T-helper 1 cell treated with Interleukin-12 subunit alpha and Interleukin-12 subunit beta and Interleukin-4 antibody, amounts not matched to agents 30 μg/mL and 1 μg/mL, for 36 hours (primary cell): ENCODE data around the gene COL4A6.
"Not testable (repeated sequence)": the region's sequence is repeated elsewhere in the genome, so short reads cannot be mapped to it uniquely, and the experiment has no call there.

ENCODE experiments used
- H3K27ac Mint-ChIP-seq: one replicate; pipeline ENCODE4 v1.8.0; 2021; ENCODE audit warnings: mild to moderate bottlenecking, mixed read lengths
- H3K27me3 Mint-ChIP-seq: one replicate; pipeline ENCODE4 v1.8.0; 2021; ENCODE audit warnings: low read depth, mixed read lengths
- H3K36me3 Mint-ChIP-seq: one replicate; pipeline ENCODE4 v1.8.0; 2021; ENCODE audit warnings: low read depth, mixed read lengths
- H3K4me1 Mint-ChIP-seq: one replicate; pipeline ENCODE4 v1.8.0; 2021; ENCODE audit warnings: low read depth, mixed read lengths
- H3K4me3 Mint-ChIP-seq: one replicate; pipeline ENCODE4 v1.8.0; 2021; ENCODE audit warnings: mild to moderate bottlenecking, moderate library complexity, mixed read lengths
- H3K9me3 Mint-ChIP-seq: one replicate; pipeline ENCODE4 v1.8.0; 2021; ENCODE audit warnings: mixed read lengths

The COL4A6 gene

GRCh38 chrX:108438110-108438623, at the start of gene COL4A6:
Gene COL4A6 (minus strand): TSS chrX:108438422. CDS start chrX:108438196, 226 bp downstream.
- Mint-ChIP-seq H3K36me3 (no peaks in the 10 kb centered on the region), H3K27ac (no peak within 1 kb of the TSS), H3K4me3 (no peak within 1 kb of the TSS), H3K4me1 (no peaks in the 10 kb centered on the region), H3K9me3 (no peaks in the 10 kb centered on the region), H3K27me3 (peaks cover 31% of the 10 kb centered on the region)

- no peaks in the 10 kb centered on the region for H3K9me3 Mint-ChIP-seq
These were observed 47.7 kb upstream of the COL4A6 start for GRCh38 chrX:108485960-108486359.

GRCh38 chrX:108484251-108484650, 46.0 kb upstream of the COL4A6 start:
- Mint-ChIP-seq H3K9me3 (no peaks in the 10 kb centered on the region), H3K4me3 (no peak overlapping the region), H3K27ac (no peak overlapping the region), H3K4me1 (no peaks in the 10 kb centered on the region), H3K36me3 (no peaks in the 10 kb centered on the region), H3K27me3 (no peaks in the 10 kb centered on the region)

More at GRCh38 chrX:108485960-108486359, 47.7 kb upstream of the COL4A6 start:
- no peaks in the 10 kb centered on the region for H3K4me1 Mint-ChIP-seq
- no peaks in the 10 kb centered on the region for H3K27me3 Mint-ChIP-seq
- no peaks in the 10 kb centered on the region for H3K36me3 Mint-ChIP-seq
- H3K4me3 Mint-ChIP-seq, result no peak overlapping the region
- no peak overlapping the region for H3K27ac Mint-ChIP-seq

GRCh38 chrX:108481528-108481927, 43.3 kb upstream of the COL4A6 start:
- H3K36me3 Mint-ChIP-seq, H3K4me1 Mint-ChIP-seq, H3K27me3 Mint-ChIP-seq, H3K27ac Mint-ChIP-seq, H3K4me3 Mint-ChIP-seq, H3K9me3 Mint-ChIP-seq: not testable (repeated sequence)

- Mint-ChIP-seq H3K27me3 (no peaks in the 10 kb centered on the region), H3K27ac (no peak overlapping the region), H3K36me3 (no peaks in the 10 kb centered on the region), H3K9me3 (no peaks in the 10 kb centered on the region), H3K4me1 (no peaks in the 10 kb centered on the region), H3K4me3 (no peak overlapping the region)
These were observed 35.8 kb upstream of the COL4A6 start for GRCh38 chrX:108473979-108474378.

- Mint-ChIP-seq H3K27me3 (no peaks in the 10 kb centered on the region), H3K4me3 (no peak overlapping the region), H3K27ac (no peak overlapping the region), H3K4me1 (no peaks in the 10 kb centered on the region), H3K9me3 (no peaks in the 10 kb centered on the region), H3K36me3 (no peaks in the 10 kb centered on the region)
These were observed 30.3 kb upstream of the COL4A6 start for GRCh38 chrX:108468486-108468885.

GRCh38 chrX:108464604-108465003, 26.4 kb upstream of the COL4A6 start:
- Mint-ChIP-seq H3K4me1 (no peaks in the 10 kb centered on the region), H3K27ac (no peak overlapping the region), H3K36me3 (no peaks in the 10 kb centered on the region), H3K4me3 (no peak overlapping the region), H3K27me3 (no peaks in the 10 kb centered on the region), H3K9me3 (no peaks in the 10 kb centered on the region)

GRCh38 chrX:108456971-108457477, 18.8 kb upstream of the COL4A6 start:
- H3K36me3 Mint-ChIP-seq, result no peaks in the 10 kb centered on the region
- H3K27ac Mint-ChIP-seq, result no peak overlapping the region
- no peak overlapping the region for H3K4me3 Mint-ChIP-seq
- no peaks in the 10 kb centered on the region for H3K4me1 Mint-ChIP-seq
- H3K27me3 Mint-ChIP-seq, result no peaks in the 10 kb centered on the region
- no peaks in the 10 kb centered on the region for H3K9me3 Mint-ChIP-seq

- no peak overlapping the region for H3K27ac Mint-ChIP-seq
- H3K36me3 Mint-ChIP-seq, result no peaks in the 10 kb centered on the region
- H3K4me3 Mint-ChIP-seq, result no peak overlapping the region
- H3K4me1 Mint-ChIP-seq, result no peaks in the 10 kb centered on the region
- no peaks in the 10 kb centered on the region for H3K9me3 Mint-ChIP-seq
- H3K27me3 Mint-ChIP-seq, result no peaks in the 10 kb centered on the region
These were observed 15.6 kb upstream of the COL4A6 start for GRCh38 chrX:108453841-108454240.

- no peak overlapping the region for H3K27ac Mint-ChIP-seq
- no peaks in the 10 kb centered on the region for H3K27me3 Mint-ChIP-seq
- no peak overlapping the region for H3K4me3 Mint-ChIP-seq
- H3K36me3 Mint-ChIP-seq, result no peaks in the 10 kb centered on the region
- no peaks in the 10 kb centered on the region for H3K9me3 Mint-ChIP-seq
- no peaks in the 10 kb centered on the region for H3K4me1 Mint-ChIP-seq
These were observed 9.1 kb upstream of the COL4A6 start for GRCh38 chrX:108447303-108447702.

GRCh38 chrX:108442901-108443464, 4.8 kb upstream of the COL4A6 start:
- H3K4me3 Mint-ChIP-seq, result no peak overlapping the region
- H3K4me1 Mint-ChIP-seq, result no peaks in the 10 kb centered on the region
- H3K27me3 Mint-ChIP-seq, result peaks cover 24% of the 10 kb centered on the region
- no peaks in the 10 kb centered on the region for H3K36me3 Mint-ChIP-seq
- no peaks in the 10 kb centered on the region for H3K9me3 Mint-ChIP-seq
- no peak overlapping the region for H3K27ac Mint-ChIP-seq

- H3K27ac Mint-ChIP-seq, result no peak overlapping the region
- H3K9me3 Mint-ChIP-seq, result no peaks in the 10 kb centered on the region
- H3K36me3 Mint-ChIP-seq, result no peaks in the 10 kb centered on the region
- no peaks in the 10 kb centered on the region for H3K4me1 Mint-ChIP-seq
- peaks cover 31% of the 10 kb centered on the region for H3K27me3 Mint-ChIP-seq
- no peak overlapping the region for H3K4me3 Mint-ChIP-seq
These were observed 1.9 kb upstream of the COL4A6 start for GRCh38 chrX:108439961-108440696.

- Mint-ChIP-seq H3K9me3 (no peaks in the 10 kb centered on the region), H3K4me3 (no peak within 1 kb of the TSS), H3K36me3 (no peaks in the 10 kb centered on the region), H3K27ac (no peak within 1 kb of the TSS), H3K4me1 (no peaks in the 10 kb centered on the region), H3K27me3 (peaks cover 31% of the 10 kb centered on the region)
These were observed 1.3 kb upstream of the COL4A6 start, which contains the start of gene COL4A5 for GRCh38 chrX:108439426-108439942. Gene COL4A5 (plus strand): TSS chrX:108439838. CDS start chrX:108440126, 288 bp downstream.

GRCh38 chrX:108437349-108438109, 693 bp downstream of the COL4A6 start:
- Mint-ChIP-seq H3K27me3 (peaks cover 31% of the 10 kb centered on the region), H3K4me1 (no peaks in the 10 kb centered on the region), H3K9me3 (no peaks in the 10 kb centered on the region), H3K36me3 (no peaks in the 10 kb centered on the region), H3K4me3 (no peak overlapping the region), H3K27ac (no peak overlapping the region)
